Mammary epithelial cell (primary cell): ENCODE measurements around the gene INSR.

ENCODE experiments used
- CTCF ChIP-seq, 2 donors: IDR thresholded peaks in 1 of 2; conservative IDR thresholded peaks in 1 of 2; 2 replicates each; pipeline ENCODE4 v1.5.1; 2011 to 2012; ENCODE audit warnings: inconsistent platforms in 2 of 2, low read length in 2 of 2, mild to moderate bottlenecking in 2 of 2, control low read depth in 1 of 2, low read depth in 1 of 2; ENCODE audit not compliant: insufficient read depth in 1 of 2; ENCODE audit errors: extremely low read depth in 1 of 2
- EZH2 ChIP-seq: IDR thresholded peaks from 2 replicates; pipeline ENCODE4 v1.6.1; 2012; ENCODE audit warnings: low read length, inconsistent platforms, borderline replicate concordance

DNA sequence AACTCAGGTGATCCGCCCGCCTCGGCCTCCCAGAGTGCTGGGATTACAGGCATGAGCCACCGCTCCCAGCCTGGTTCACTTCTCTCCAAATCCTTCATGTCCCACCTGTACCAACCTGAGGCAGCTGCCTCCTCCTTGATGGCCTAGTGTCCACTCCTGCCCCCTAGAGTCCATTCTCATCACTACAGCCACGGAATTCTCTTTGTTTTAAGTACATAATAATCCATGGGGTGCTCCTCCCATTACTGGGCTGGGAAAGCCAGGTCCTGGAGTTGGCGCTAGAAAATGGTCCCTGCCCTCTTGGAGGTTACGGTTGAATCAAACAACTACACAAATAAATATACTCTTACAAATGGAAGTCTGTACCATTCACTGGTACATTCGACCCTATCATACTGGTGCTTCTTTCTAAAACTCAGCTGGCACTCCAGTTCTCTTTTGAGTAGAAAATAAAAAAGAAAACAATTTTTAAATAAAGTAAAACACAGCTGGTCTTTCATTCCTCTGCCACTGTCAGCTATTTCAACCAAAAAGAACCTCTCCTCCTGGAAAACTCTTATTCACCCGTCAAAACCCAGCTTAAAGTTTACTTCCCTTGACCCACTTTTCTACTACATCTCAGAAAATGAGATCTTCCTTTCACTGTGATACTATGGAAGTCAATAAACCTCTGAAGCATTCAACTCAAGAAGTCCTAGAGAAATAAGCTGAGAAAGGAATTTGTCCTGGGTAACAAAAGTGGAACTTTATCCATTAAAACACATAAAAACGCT lies 32.1 kb upstream of the INSR start:
- peak; percentile 16 to 18 for TF ChIP-seq CTCF (conservative IDR thresholded peaks at IDR 0.05 in 1 of 2, IDR thresholded peaks at IDR 0.05 in 1 of 2; ENCODE audit: extremely low read depth in 1 of 2, insufficient read depth in 1 of 2, low read depth in 1 of 2, low read length in 2 of 2)
- no peak for TF ChIP-seq EZH2
